Endothelial cell of umbilical vein (primary cell): ENCODE data around the gene GGTA1. TPM values are rescaled to one million over a fixed set of nuclear protein-coding genes. Genes with fewer than 3 reads are reported as not detected.
A peak's percentile ranks its signal among the peaks of the same experiment; 100 is the strongest.

Experiments
- BruUV-seq: library from RNA; stranded (reverse); fragments of 400-500 nt; replicated peaks from 2 replicates; lab custom pipeline; 2021; lab: Mats Ljungman, UMichigan
- CTCF ChIA-PET: fragments of 300-600, 350-600 bp; sonication (Branson Sonifier 250); formaldehyde crosslinking; loops from one replicate; lab custom pipeline; 2021; ENCODE audit warnings: antibody characterized with exemption, inconsistent platforms; lab: Charles Lee
- POLR2A ChIA-PET: fragments of 300-600, 350-600 bp; sonication (Branson Sonifier 250); formaldehyde crosslinking; loops from one replicate; lab custom pipeline; 2021; ENCODE audit warnings: antibody characterized with exemption, inconsistent platforms; lab: Charles Lee
- DNase-seq: peaks from one replicate; pipeline ENCODE4 v3.0.0-alpha.2; 2011; ENCODE audit warnings: low read depth, low spot score
- FAIRE-seq: peaks from 2 replicates; lab custom pipeline; 2011; peaks lifted over from hg19 to GRCh38; lab: Jason Lieb, UNC
- H2AFZ ChIP-seq: 2 replicates; pipeline ENCODE4 v1.6.0; 2012; ENCODE audit warnings: low read depth, low read length, control low read depth, inconsistent platforms
- H3K27ac ChIP-seq: 2 replicates; pipeline ENCODE4 v1.5.1; 2011; ENCODE audit warnings: low read depth, mild to moderate bottlenecking, control low read depth, low read length, moderate library complexity; ENCODE audit not compliant: insufficient read depth
- H3K27me3 ChIP-seq, 2 experiments: 2 replicates each; pipeline versions ENCODE4 v1.6.0 to v1.6.1; 2011; ENCODE audit warnings: low read length in 2 of 2, mixed read lengths in 1 of 2; ENCODE audit not compliant: control insufficient read depth in 2 of 2, insufficient read depth in 2 of 2
- H3K36me3 ChIP-seq, 2 experiments: 2 replicates in 1 of 2; 3 replicates in 1 of 2; pipeline ENCODE4 v1.5.1; 2011; ENCODE audit warnings: low read length in 2 of 2, mild to moderate bottlenecking in 1 of 2, moderate library complexity in 1 of 2; ENCODE audit not compliant: control insufficient read depth in 2 of 2, insufficient read depth in 2 of 2; ENCODE audit errors: extremely low read depth in 1 of 2
- H3K4me1 ChIP-seq: 3 replicates; pipeline ENCODE4 v1.5.1; 2011; ENCODE audit warnings: mild to moderate bottlenecking, low read length; ENCODE audit not compliant: control insufficient read depth, insufficient read depth; ENCODE audit errors: extremely low read depth
- H3K4me2 ChIP-seq: 2 replicates; pipeline ENCODE4 v1.6.1; 2011; ENCODE audit warnings: low read length, control low read depth, mixed read lengths; ENCODE audit not compliant: insufficient read depth
- H3K4me3 ChIP-seq, 3 experiments: fragments of 200-600 bp in 1 of 3; sonication (generic), shearing (Covaris generic) in 1 of 3; replicated peaks in 1 of 3; 2 replicates each; pipeline ENCODE4 v1.5.1; 2011 to 2016; ENCODE audit warnings: control low read depth in 3 of 3, low read length in 3 of 3, mild to moderate bottlenecking in 2 of 3, inconsistent platforms in 1 of 3, low read depth in 1 of 3, moderate library complexity in 1 of 3; ENCODE audit not compliant: insufficient read depth in 1 of 3
- H3K79me2 ChIP-seq: 2 replicates; pipeline ENCODE4 v1.6.0; 2012; ENCODE audit warnings: low read length, inconsistent platforms; ENCODE audit not compliant: control insufficient read depth, insufficient read depth
- H3K9ac ChIP-seq: replicated peaks from 2 replicates; pipeline ENCODE3; 2011; ENCODE audit warnings: low read length, control low read depth; ENCODE audit not compliant: insufficient read depth; ENCODE audit errors: extremely low read depth
- H3K9me1 ChIP-seq: replicated peaks from 3 replicates; pipeline ENCODE4 v1.6.0; 2011; ENCODE audit warnings: mild to moderate bottlenecking, low read length; ENCODE audit not compliant: control insufficient read depth, insufficient read depth; ENCODE audit errors: extremely low read depth
- H3K9me3 ChIP-seq: replicated peaks from 2 replicates; pipeline ENCODE4 v1.5.1; 2012; ENCODE audit warnings: low read length, inconsistent platforms; ENCODE audit not compliant: control insufficient read depth, insufficient read depth
- H4K20me1 ChIP-seq: replicated peaks from 2 replicates; pipeline ENCODE3; 2011; ENCODE audit warnings: mild to moderate bottlenecking, low read length; ENCODE audit not compliant: control insufficient read depth, insufficient read depth; ENCODE audit errors: extremely low read depth
- CTCF ChIP-seq, 2 donors: IDR thresholded peaks; 1 replicate in 1 of 2; 2 replicates in 1 of 2; pipeline ENCODE4 v1.5.1; 2011; ENCODE audit warnings: low read length in 2 of 2, mild to moderate bottlenecking in 2 of 2, moderate library complexity in 2 of 2, control low read depth in 1 of 2, inconsistent platforms in 1 of 2, low read depth in 1 of 2; ENCODE audit not compliant: insufficient read depth in 1 of 2; ENCODE audit errors: extremely low read depth in 1 of 2
- EZH2 ChIP-seq: IDR thresholded peaks from 2 replicates; pipeline ENCODE4 v1.6.1; 2012; ENCODE audit warnings: borderline replicate concordance, low read depth, mild to moderate bottlenecking, moderate library complexity, low read length, inconsistent platforms; ENCODE audit not compliant: severe bottlenecking
- FOS ChIP-seq: IDR thresholded peaks from 2 replicates; pipeline ENCODE4 v1.6.1; 2011; ENCODE audit warnings: mild to moderate bottlenecking, low read length, moderate library complexity, borderline replicate concordance; ENCODE audit not compliant: insufficient read depth
- GATA2 ChIP-seq: IDR thresholded peaks from 2 replicates; pipeline ENCODE4 v1.7.0; 2011; ENCODE audit warnings: low read depth, mild to moderate bottlenecking, moderate library complexity, mixed read lengths, low read length; ENCODE audit not compliant: insufficient read length, insufficient read depth
- JUN ChIP-seq: IDR thresholded peaks from 2 replicates; pipeline ENCODE4 v1.6.1; 2011; ENCODE audit warnings: borderline replicate concordance, low read depth; ENCODE audit not compliant: insufficient read length, insufficient read depth
- MAX ChIP-seq: IDR thresholded peaks from 2 replicates; pipeline ENCODE4 v1.6.1; 2011; ENCODE audit not compliant: insufficient read depth, insufficient read length
- MYC ChIP-seq: IDR thresholded peaks from one replicate; pipeline ENCODE4 v1.6.1; 2011; ENCODE audit warnings: mild to moderate bottlenecking, low read depth, low read length
- POLR2A ChIP-seq: IDR thresholded peaks from 2 replicates; pipeline ENCODE4 v1.6.1; 2012; ENCODE audit warnings: low read depth, mild to moderate bottlenecking, control low read depth, low read length
- POLR2AphosphoS5 ChIP-seq: IDR thresholded peaks from 2 replicates; pipeline ENCODE4 v1.6.1; 2012; ENCODE audit warnings: low read depth, mild to moderate bottlenecking, control low read depth, low read length, moderate library complexity; ENCODE audit not compliant: insufficient read depth
- dilution Hi-C: fragments of 300-500 bp; cut with MboI; formaldehyde crosslinking; loops from one replicate; pipeline ENCODE4 v1.15.0; 2019; ENCODE audit warnings: low sequenced_read_pairs; ENCODE audit not compliant: extremely low pct_ligation_motif_present
- intact Hi-C: fragments of 100-400 bp; cut with micrococcal nuclease; formaldehyde crosslinking; loops from one replicate; pipeline ENCODE4 v1.10.0; 2022
- polyA plus RNA-seq, 4 experiments: library from polyadenylated mRNA; depleted of rRNA in 3 of 4; stranded (reverse) in 3 of 4; unstranded in 1 of 4; fragments of >200 nt; gene quantifications; 2 replicates each; pipeline versions ENCODE4 v1.2.1 to v1.2.3, GENCODE V29; 2011 to 2012; ENCODE audit warnings: missing spikeins in 1 of 4
- total RNA-seq: library from RNA; stranded (reverse); gene quantifications from 2 replicates; pipeline ENCODE4 v1.2.3, GENCODE V29; 2021

GGTA1 gene
- total and polyA plus RNA-seq, 2 donors (not counting 3 experiments of a cell fraction or from before 2014, with no cell fraction given): not detected

- POLR2A ChIA-PET: no interaction called here
- H2AFZ ChIP-seq: no peak overlapping the region
- no peaks in the 10 kb centered on the region for H3K9me1 ChIP-seq
- H3K27me3 ChIP-seq: peaks cover 3 to 23% of the 10 kb centered on the region in 2 experiments
- H3K27ac ChIP-seq: no peak overlapping the region
- CTCF ChIA-PET: no interaction called here
- intact Hi-C loops: no loop called here
- H3K9me3 ChIP-seq: peaks cover 1% of the 10 kb centered on the region
- H3K79me2 ChIP-seq: no peaks in the 10 kb centered on the region
- TF ChIP-seq MAX: no peak
- TF ChIP-seq GATA2: no peak
- TF ChIP-seq POLR2AphosphoS5: no peak
- no peak for DNase-seq
- H3K4me2 ChIP-seq: no peak overlapping the region
- no peak overlapping the region for H3K9ac ChIP-seq
- H3K4me3 ChIP-seq: no peak overlapping the region
- FAIRE-seq: no peak
- dilution Hi-C loops: no loop called here
- no TSS peak for BruUV-seq
- no peaks in the 10 kb centered on the region for H3K36me3 ChIP-seq
- no peaks in the 10 kb centered on the region for H3K4me1 ChIP-seq
- H4K20me1 ChIP-seq: no peaks in the 10 kb centered on the region
These were observed 75.6 kb downstream of the GGTA1 start for GRCh38 chr9:121424024-121424432.

GRCh38 chr9:121411993-121412392 lies 87.7 kb downstream of the GGTA1 start:
- Histone ChIP-seq H4K20me1 (no peaks in the 10 kb centered on the region), H3K27me3 (peaks cover 7 to 11% of the 10 kb centered on the region in 2 experiments), H3K79me2 (no peaks in the 10 kb centered on the region), H3K4me3 (no peak overlapping the region), H3K4me2 (no peak overlapping the region), H3K4me1 (no peaks in the 10 kb centered on the region), H3K9ac (no peak overlapping the region), H3K27ac (no peak overlapping the region), H3K9me3 (no peaks in the 10 kb centered on the region), H3K9me1 (no peaks in the 10 kb centered on the region), H2AFZ (no peak overlapping the region), H3K36me3 (no peaks in the 10 kb centered on the region)
- TF ChIP-seq POLR2A: no peak
- no peak for TF ChIP-seq CTCF (IDR thresholded peaks at IDR 0.05; ENCODE audit: extremely low read depth in 1 of 2, insufficient read depth in 1 of 2, low read depth in 1 of 2, low read length in 2 of 2)
- no peak for TF ChIP-seq MAX
- no peak for TF ChIP-seq JUN
- TF ChIP-seq EZH2: no peak
- TF ChIP-seq FOS: no peak
- TF ChIP-seq POLR2AphosphoS5: no peak
- no peak for TF ChIP-seq MYC
- no peak for TF ChIP-seq GATA2
- ChIA-PET CTCF (interaction anchor here (1.5 kb wide), 1 partner anchor 157 kb away, joined by 3 read pairs; no protein-coding TSS in a partner anchor), POLR2A (no interaction called here)
- intact Hi-C loops (no loop called here), dilution Hi-C loops (no loop called here)
- BruUV-seq: no TSS peak
- FAIRE-seq: peak; percentile 18
- no peak for DNase-seq
